ENCODE data around the gene VPS51. TPM values are rescaled to one million over a fixed set of nuclear protein-coding genes. Genes with fewer than 3 reads are reported as not detected.

Gene VPS51
- total and polyA plus RNA-seq, 4 donors: 69.6 to 164 (median 124) TPM

- Histone ChIP-seq H3K4me1 (ENCODE audit: control insufficient read depth in 5 of 5, insufficient read depth in 5 of 5, low read length in 5 of 5) (no peaks in the 10 kb centered on the region), H3K36me3 (ENCODE audit: control insufficient read depth in 4 of 4, insufficient read depth in 4 of 4, low read length in 4 of 4) (no peaks in the 10 kb centered on the region), H3K9me3 (ENCODE audit: control insufficient read depth in 4 of 4, insufficient read depth in 3 of 4, low read length in 3 of 4) (no peaks in the 10 kb centered on the region), H3K4me3 (no peak overlapping the region), H3K27ac (ENCODE audit: low read depth in 1 of 2, low read length in 1 of 2) (no peak overlapping the region), H3K27me3 (ENCODE audit: control insufficient read depth in 3 of 3, insufficient read depth in 3 of 3, low read length in 2 of 3) (no peaks in the 10 kb centered on the region), H3K9ac (ENCODE audit: insufficient read depth in 1 of 2, low read length in 2 of 2) (no peak overlapping the region)
- TF ChIP-seq CTCF (IDR thresholded peaks at IDR 0.05; ENCODE audit: control extremely low read depth, extremely low read depth): no peak
- 87 to 94% methylated on average over 3 of the region's 3 CpGs for WGBS, 2 donors
- no peak for ATAC-seq (ENCODE audit: insufficient read depth, low FRiP score)
- no peak for DNase-seq
Observed at GRCh38 chr11:65156256-65156655, 60.2 kb downstream of the VPS51 start.

- DNase-seq (no peak), ATAC-seq (ENCODE audit: insufficient read depth, low FRiP score) (no peak)
- Histone ChIP-seq H3K27ac (ENCODE audit: low read depth in 1 of 2, low read length in 1 of 2) (no peak overlapping the region), H3K36me3 (ENCODE audit: control insufficient read depth in 4 of 4, insufficient read depth in 4 of 4, low read length in 4 of 4) (no peaks in the 10 kb centered on the region), H3K9ac (ENCODE audit: insufficient read depth in 1 of 2, low read length in 2 of 2) (no peak overlapping the region), H3K27me3 (ENCODE audit: control insufficient read depth in 3 of 3, insufficient read depth in 3 of 3, low read length in 2 of 3) (no peaks in the 10 kb centered on the region), H3K4me1 (ENCODE audit: control insufficient read depth in 5 of 5, insufficient read depth in 5 of 5, low read length in 5 of 5) (no peaks in the 10 kb centered on the region), H3K9me3 (ENCODE audit: control insufficient read depth in 4 of 4, insufficient read depth in 3 of 4, low read length in 3 of 4) (no peaks in the 10 kb centered on the region), H3K4me3 (no peak overlapping the region)
- TF ChIP-seq CTCF (IDR thresholded peaks at IDR 0.05; ENCODE audit: control extremely low read depth, extremely low read depth): no peak
- 87 to 92% methylated on average over 3 of the region's 3 CpGs for WGBS, 2 donors
Observed at GRCh38 chr11:65156926-65157325, 60.9 kb downstream of the VPS51 start.

- WGBS, 2 donors: 37 to 64% methylated on average over 3 of the region's 3 CpGs
- Histone ChIP-seq H3K27me3 (ENCODE audit: control insufficient read depth in 3 of 3, insufficient read depth in 3 of 3, low read length in 2 of 3) (no peaks in the 10 kb centered on the region), H3K9me3 (ENCODE audit: control insufficient read depth in 4 of 4, insufficient read depth in 3 of 4, low read length in 3 of 4) (no peaks in the 10 kb centered on the region), H3K36me3 (ENCODE audit: control insufficient read depth in 4 of 4, insufficient read depth in 4 of 4, low read length in 4 of 4) (no peaks in the 10 kb centered on the region), H3K4me1 (ENCODE audit: control insufficient read depth in 5 of 5, insufficient read depth in 5 of 5, low read length in 5 of 5) (no peaks in the 10 kb centered on the region), H3K9ac (ENCODE audit: insufficient read depth in 1 of 2, low read length in 2 of 2) (no peak overlapping the region), H3K27ac (ENCODE audit: low read depth in 1 of 2, low read length in 1 of 2) (peak overlapping the region in 1 of 2 donors; percentile 31), H3K4me3 (no peak overlapping the region)
- TF ChIP-seq CTCF (IDR thresholded peaks at IDR 0.05; ENCODE audit: control extremely low read depth, extremely low read depth): no peak
- ATAC-seq (ENCODE audit: insufficient read depth, low FRiP score) (no peak), DNase-seq (no peak)
Observed at GRCh38 chr11:65157336-65157735, 61.3 kb downstream of the VPS51 start.

GRCh38 chr11:65159012-65159411 lies 63.0 kb downstream of the VPS51 start:
- Histone ChIP-seq H3K9me3 (ENCODE audit: control insufficient read depth in 4 of 4, insufficient read depth in 3 of 4, low read length in 3 of 4) (no peaks in the 10 kb centered on the region), H3K36me3 (ENCODE audit: control insufficient read depth in 4 of 4, insufficient read depth in 4 of 4, low read length in 4 of 4) (no peaks in the 10 kb centered on the region), H3K27me3 (ENCODE audit: control insufficient read depth in 3 of 3, insufficient read depth in 3 of 3, low read length in 2 of 3) (no peaks in the 10 kb centered on the region), H3K27ac (ENCODE audit: low read depth in 1 of 2, low read length in 1 of 2) (no peak overlapping the region), H3K4me1 (ENCODE audit: control insufficient read depth in 5 of 5, insufficient read depth in 5 of 5, low read length in 5 of 5) (no peaks in the 10 kb centered on the region), H3K9ac (ENCODE audit: insufficient read depth in 1 of 2, low read length in 2 of 2) (no peak overlapping the region), H3K4me3 (no peak overlapping the region)
- ATAC-seq (ENCODE audit: insufficient read depth, low FRiP score) (no peak), DNase-seq (no peak)
- TF ChIP-seq CTCF (IDR thresholded peaks at IDR 0.05; ENCODE audit: control extremely low read depth, extremely low read depth): no peak
- 73 to 83% methylated on average over 5 of the region's 5 CpGs for WGBS, 2 donors

Measured in lung (tissue), 12 donors.